BJ (cell line): ENCODE data around the gene AVPR2. TPM values are rescaled to one million over a fixed set of nuclear protein-coding genes. Genes with fewer than 3 reads are reported as not detected.

Source experiments
- CTCF ChIA-PET: fragments of 350-600 bp; formaldehyde crosslinking; extraction: SDS; loops from one replicate; lab custom pipeline; 2021; ENCODE audit warnings: antibody characterized with exemption, inconsistent platforms; lab: Yijun Ruan, JAX
- POLR2A ChIA-PET: fragments of 300-600 bp; sonication (Branson Sonifier 250); formaldehyde crosslinking; extraction: SDS; loops from one replicate; lab custom pipeline; 2021; ENCODE audit warnings: antibody characterized with exemption; lab: Charles Lee
- DNase-seq: peaks from one replicate; pipeline ENCODE4 v3.0.0-alpha.2; 2011; ENCODE audit warnings: low read depth
- H3K27me3 ChIP-seq: 2 replicates; pipeline ENCODE4 v1.6.0; 2011; ENCODE audit warnings: low read length; ENCODE audit not compliant: control insufficient read depth, insufficient read depth
- H3K36me3 ChIP-seq: 2 replicates; pipeline ENCODE4 v1.5.1; 2011; ENCODE audit warnings: low read length; ENCODE audit not compliant: control insufficient read depth, insufficient read depth
- H3K4me3 ChIP-seq: 2 replicates; pipeline ENCODE4 v1.5.1; 2011; ENCODE audit warnings: low read depth, mild to moderate bottlenecking, control low read depth, low read length
- polyA plus RNA-seq: library from polyadenylated mRNA; depleted of rRNA; stranded (reverse); fragments of >200 nt; gene quantifications from 2 replicates; pipeline ENCODE4 v1.2.3, GENCODE V29; 2011
- TF ChIP-seq, protein P1 (sequence below): IDR thresholded peaks from 2 replicates; pipeline ENCODE4 v1.5.1; 2011; ENCODE audit warnings: low read depth, mild to moderate bottlenecking, control low read depth, inconsistent platforms, low read length, moderate library complexity; ENCODE audit not compliant: insufficient read depth

AVPR2 gene
- polyA plus RNA-seq, 1 experiment, result not detected

- H3K27me3 ChIP-seq, result no peaks in the 10 kb centered on the region
- CTCF ChIA-PET, result interaction anchor here (3.8 kb wide), 1 partner anchor 12 kb away, joined by 18 read pairs; no protein-coding TSS in a partner anchor
- TF ChIP-seq, protein P1, sequence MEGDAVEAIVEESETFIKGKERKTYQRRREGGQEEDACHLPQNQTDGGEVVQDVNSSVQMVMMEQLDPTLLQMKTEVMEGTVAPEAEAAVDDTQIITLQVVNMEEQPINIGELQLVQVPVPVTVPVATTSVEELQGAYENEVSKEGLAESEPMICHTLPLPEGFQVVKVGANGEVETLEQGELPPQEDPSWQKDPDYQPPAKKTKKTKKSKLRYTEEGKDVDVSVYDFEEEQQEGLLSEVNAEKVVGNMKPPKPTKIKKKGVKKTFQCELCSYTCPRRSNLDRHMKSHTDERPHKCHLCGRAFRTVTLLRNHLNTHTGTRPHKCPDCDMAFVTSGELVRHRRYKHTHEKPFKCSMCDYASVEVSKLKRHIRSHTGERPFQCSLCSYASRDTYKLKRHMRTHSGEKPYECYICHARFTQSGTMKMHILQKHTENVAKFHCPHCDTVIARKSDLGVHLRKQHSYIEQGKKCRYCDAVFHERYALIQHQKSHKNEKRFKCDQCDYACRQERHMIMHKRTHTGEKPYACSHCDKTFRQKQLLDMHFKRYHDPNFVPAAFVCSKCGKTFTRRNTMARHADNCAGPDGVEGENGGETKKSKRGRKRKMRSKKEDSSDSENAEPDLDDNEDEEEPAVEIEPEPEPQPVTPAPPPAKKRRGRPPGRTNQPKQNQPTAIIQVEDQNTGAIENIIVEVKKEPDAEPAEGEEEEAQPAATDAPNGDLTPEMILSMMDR, result no peak
- DNase-seq, result no peak
- POLR2A ChIA-PET, result interaction anchor here (0.7 kb wide), 1 partner anchor 160 kb away, joined by 3 read pairs; no protein-coding TSS in a partner anchor
- H3K36me3 ChIP-seq, result peaks cover 8% of the 10 kb centered on the region
- peak within 1 kb of the TSS; percentile 71 for H3K4me3 ChIP-seq
Observed at GRCh38 chrX:153934762-153935325, 30.4 kb downstream of the AVPR2 start, which contains the start of gene NAA10. Gene NAA10, minus strand, starts transcription at chrX:153935037. Its CDS starts 133 bp downstream, at chrX:153934904.

- CTCF ChIA-PET, result interaction anchor here (3.8 kb wide), 1 partner anchor 12 kb away, joined by 18 read pairs; no protein-coding TSS in a partner anchor
- Histone ChIP-seq H3K27me3 (no peaks in the 10 kb centered on the region), H3K4me3 (peak overlapping the region; percentile 39), H3K36me3 (peaks cover 6% of the 10 kb centered on the region; the same call in 1 of the 2 replicates)
- POLR2A ChIA-PET, result interaction anchor here (0.7 kb wide), 1 partner anchor 160 kb away, joined by 3 read pairs; no protein-coding TSS in a partner anchor
- no peak for DNase-seq
- TF ChIP-seq, protein P1, result no peak
Observed at GRCh38 chrX:153935326-153935851, 30.9 kb downstream of the AVPR2 start.

GRCh38 chrX:153937056-153937455 is 32.6 kb downstream of the AVPR2 start:
- ChIA-PET POLR2A (no interaction called here), CTCF (no interaction called here)
- Histone ChIP-seq H3K4me3 (no peak overlapping the region), H3K27me3 (no peaks in the 10 kb centered on the region), H3K36me3 (peaks cover under 1% of the 10 kb centered on the region; the same call in 1 of the 2 replicates)
- TF ChIP-seq, protein P1, result no peak
- DNase-seq, result no peak

DNA sequence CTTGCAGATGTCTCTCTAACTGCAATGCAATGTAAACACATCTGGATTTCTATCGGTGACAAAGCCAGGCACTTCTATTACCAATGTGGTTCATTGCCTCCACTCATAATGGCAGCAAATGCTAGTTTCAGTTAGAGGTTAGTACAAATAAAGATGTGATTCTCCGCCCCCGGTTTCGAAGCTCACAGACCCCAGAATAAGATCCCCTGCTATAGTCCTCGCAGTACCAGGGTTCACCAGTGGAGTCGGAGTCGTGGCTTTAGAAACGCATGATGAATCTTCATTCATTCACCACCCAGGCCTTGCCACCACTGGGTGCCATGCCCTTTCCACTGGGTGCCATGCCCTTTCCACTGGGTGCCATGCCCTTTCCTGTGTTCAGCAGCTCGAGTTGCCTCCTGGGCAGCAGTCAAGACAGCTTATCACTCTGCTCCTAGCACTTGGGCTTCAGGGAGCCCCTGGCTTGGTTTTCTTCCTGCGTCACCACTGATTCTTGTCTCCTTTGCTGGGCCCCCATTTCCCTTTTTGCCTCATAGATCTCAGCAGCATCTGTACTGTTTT is 33.8 kb downstream of the AVPR2 start:
- ChIA-PET POLR2A (no interaction called here), CTCF (interaction anchor here (0.7 kb wide), 1 partner anchor 15 kb away, joined by 3 read pairs; no protein-coding TSS in a partner anchor)
- TF ChIP-seq, protein P1, result no peak
- Histone ChIP-seq H3K4me3 (no peak overlapping the region), H3K27me3 (no peaks in the 10 kb centered on the region), H3K36me3 (no peaks in the 10 kb centered on the region)
- DNase-seq, result no peak

DNA sequence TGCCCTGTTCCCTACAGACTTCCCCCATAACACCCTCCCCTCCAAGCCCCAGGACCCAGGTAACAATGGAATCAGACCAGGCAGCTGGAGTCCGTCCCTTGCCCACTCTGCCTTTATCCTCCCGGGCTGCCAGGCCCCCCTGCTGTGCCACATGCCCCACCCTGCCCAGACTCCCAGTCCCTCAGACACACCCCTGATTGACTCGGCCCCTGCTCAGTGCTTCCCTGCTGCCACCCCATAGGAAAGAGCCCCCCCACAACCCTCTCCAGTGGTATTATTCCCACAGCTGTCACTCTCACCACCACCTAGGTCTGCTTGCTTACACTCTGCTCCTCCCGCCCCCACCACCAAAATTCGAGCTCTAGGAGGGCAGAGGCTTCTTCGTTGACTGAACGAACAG is 35.1 kb downstream of the AVPR2 start:
- no peak for DNase-seq
- TF ChIP-seq, protein P1, result no peak
- Histone ChIP-seq H3K27me3 (no peaks in the 10 kb centered on the region), H3K4me3 (no peak overlapping the region), H3K36me3 (no peaks in the 10 kb centered on the region)
- CTCF ChIA-PET, result no interaction called here
- POLR2A ChIA-PET, result interaction anchor here (0.8 kb wide), 1 partner anchor 60 kb away, joined by 4 read pairs; no protein-coding TSS in a partner anchor
